HG03039 (cell line): ENCODE measurements around the gene ARSI.

Experiments
- ATAC-seq: cut with Tn5 transposase; IDR thresholded peaks from one replicate; pipeline ENCODE4 v1.9.1; 2021; ENCODE audit warnings: mild to moderate bottlenecking, moderate library complexity; ENCODE audit not compliant: unreplicated experiment

Gene ARSI

GRCh38 chr5:150309101-150309885, 6.6 kb upstream of the ARSI start:
- ATAC-seq: no peak

GRCh38 chr5:150307617-150308426, 5.1 kb upstream of the ARSI start:
- no peak for ATAC-seq

- no peak for ATAC-seq
Measured at GRCh38 chr5:150306775-150307174, 4.1 kb upstream of the ARSI start.

- no peak for ATAC-seq
Measured at GRCh38 chr5:150305557-150305956, 2.9 kb upstream of the ARSI start.

- ATAC-seq: no peak
Measured at GRCh38 chr5:150305095-150305494, 2.4 kb upstream of the ARSI start.

GRCh38 chr5:150304481-150305081, 1.9 kb upstream of the ARSI start:
- no peak for ATAC-seq

GRCh38 chr5:150303660-150304386, 1.1 kb upstream of the ARSI start:
- ATAC-seq: no peak

GRCh38 chr5:150303070-150303615, 438 bp upstream of the ARSI start:
- no peak for ATAC-seq

GRCh38 chr5:150301901-150302300, 804 bp downstream of the ARSI start:
- no peak for ATAC-seq

- no peak for ATAC-seq
Measured at GRCh38 chr5:150301170-150301505, 1.6 kb downstream of the ARSI start.

GRCh38 chr5:150300496-150301169, 2.1 kb downstream of the ARSI start:
- ATAC-seq: no peak

GRCh38 chr5:150299571-150300327, 3.0 kb downstream of the ARSI start:
- ATAC-seq: no peak

- no peak for ATAC-seq
Measured at GRCh38 chr5:150298701-150299451, 3.8 kb downstream of the ARSI start.

GRCh38 chr5:150297934-150298595, 4.6 kb downstream of the ARSI start:
- no peak for ATAC-seq

- ATAC-seq: no peak
Measured at GRCh38 chr5:150297236-150297890, 5.3 kb downstream of the ARSI start.

GRCh38 chr5:150296496-150296895, 6.2 kb downstream of the ARSI start:
- no peak for ATAC-seq

- no peak for ATAC-seq
Measured at GRCh38 chr5:150295741-150296486, 6.8 kb downstream of the ARSI start.
